Sciatic nerve (tissue), 2 donors: ENCODE data around the gene PPIA. TPM values are rescaled to one million over a fixed set of nuclear protein-coding genes. Genes with fewer than 3 reads are reported as not detected.
"Not testable (repeated sequence)": the region's sequence is repeated elsewhere in the genome, so short reads cannot be mapped to it uniquely, and the experiment has no call there.

ENCODE experiments used
- ATAC-seq: fragments of 200-7000 bp; cut with Tn5 transposase; one replicate; pipeline ENCODE4 v1.9.1; 2020; ENCODE audit warnings: mild to moderate bottlenecking, moderate library complexity
- DNase-seq: peaks from one replicate; pipeline ENCODE4 v3.0.0-alpha.2; 2020; ENCODE audit warnings: low spot score
- intact Hi-C: fragments of 100-400 bp; cut with DNase I; formaldehyde crosslinking; loops from one replicate; pipeline ENCODE4 v1.14.2; 2022
- total RNA-seq: library from RNA; stranded (reverse); fragmentation: NEBNext Ultra II Directional; extraction: Animal tissue kit (Norgen Biotek cat#: 25700); gene quantifications from one replicate; pipeline ENCODE4 v1.2.1, GENCODE V29; 2021
- donor health status: DM: no; HTN: no; CAD: no.
- donor health status: DM: no; HTN: no; CAD: no.

Gene PPIA
- total RNA-seq, 1 donor from 2014 or later: 637 TPM

DNA sequence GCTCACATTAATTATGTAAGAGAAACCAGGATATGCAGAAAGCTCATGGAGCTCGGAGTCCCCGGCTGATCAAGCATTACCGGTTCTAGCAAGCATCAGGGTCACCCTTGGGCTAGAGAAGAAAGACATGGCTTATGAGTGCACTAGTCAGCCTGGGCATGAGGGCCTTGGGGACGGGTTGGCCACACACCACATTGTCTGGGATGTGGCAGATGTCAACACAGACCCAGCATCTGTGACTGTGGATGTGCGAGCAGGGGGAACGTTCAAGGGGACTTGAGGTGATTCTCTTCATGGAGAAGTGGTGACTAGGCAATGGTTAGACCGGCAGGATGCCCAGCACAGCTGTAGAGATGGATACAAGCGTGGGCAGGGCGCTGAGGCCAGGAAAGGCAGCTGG, 34.2 kb upstream of the PPIA start:
- intact Hi-C loops: no loop called here
- DNase-seq (no peak), ATAC-seq (no peak)

DNA sequence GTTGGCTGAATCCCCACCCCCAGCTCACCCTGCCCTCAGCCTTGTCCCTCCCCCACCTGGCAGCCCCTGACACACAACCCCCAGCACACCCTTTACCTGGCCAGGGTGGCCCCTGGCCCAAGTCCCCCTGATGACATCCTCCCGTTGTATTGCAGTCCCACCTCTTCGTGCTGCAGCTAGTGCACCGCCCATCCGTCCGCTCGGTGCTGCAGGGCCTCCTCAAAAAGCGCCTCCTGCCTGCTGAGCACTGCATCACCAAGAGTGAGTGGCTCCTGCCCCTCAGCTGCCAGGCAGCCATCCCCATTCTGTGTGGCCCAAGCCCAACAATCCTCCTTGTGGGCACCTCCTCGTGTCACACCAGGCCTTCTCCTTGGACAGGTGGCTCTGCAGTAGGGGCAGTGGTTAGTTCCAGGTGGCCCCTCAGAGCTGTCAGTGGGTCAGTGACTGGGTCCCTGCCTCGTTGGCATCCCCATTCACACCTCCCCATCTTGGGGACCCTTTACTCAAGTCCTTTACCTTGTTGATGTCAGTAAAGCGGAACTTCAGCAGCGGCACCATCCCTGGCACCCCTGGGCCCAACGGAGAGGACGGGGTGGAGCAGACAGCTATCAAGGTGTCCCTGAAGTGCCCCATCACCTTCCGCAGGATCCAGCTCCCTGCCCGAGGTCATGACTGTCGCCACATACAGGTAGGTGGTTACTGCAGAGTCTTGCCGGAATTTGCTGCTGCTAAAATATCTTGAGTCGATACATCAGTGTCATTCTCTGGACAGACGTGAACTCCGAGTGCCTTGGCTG, 33.6 kb upstream of the PPIA start:
- ATAC-seq (no peak), DNase-seq (no peak)
- intact Hi-C loops: no loop called here

GRCh38 chr7:44764081-44764480, 32.4 kb upstream of the PPIA start:
- no peak for ATAC-seq
- DNase-seq: no peak
- intact Hi-C loops: no loop called here

GRCh38 chr7:44764665-44765578, 31.6 kb upstream of the PPIA start:
- ATAC-seq: no peak
- no peak for DNase-seq
- intact Hi-C loops: no loop called here

- no peak for DNase-seq
- ATAC-seq: no peak
- intact Hi-C loops: no loop called here
Observed at GRCh38 chr7:44765579-44766415, 30.7 kb upstream of the PPIA start.

DNA sequence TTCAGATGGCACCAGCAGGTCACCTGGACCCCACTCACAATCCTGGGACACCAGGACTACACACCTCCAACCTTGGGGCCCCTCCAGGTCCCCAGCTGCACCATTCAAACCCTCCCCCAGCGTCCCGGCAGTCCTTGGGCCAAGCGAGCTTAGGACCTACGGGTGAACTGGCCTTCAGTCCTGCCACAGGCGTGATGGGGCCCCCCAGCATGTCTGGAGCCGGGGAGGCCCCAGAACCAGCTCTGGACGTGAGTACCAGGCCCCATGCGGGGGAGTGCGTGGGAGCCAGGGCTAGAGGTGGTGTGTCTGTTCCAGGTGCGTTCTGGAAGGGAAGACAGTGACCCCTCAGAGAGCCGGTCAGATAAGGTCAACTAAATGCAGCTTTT, 30.1 kb upstream of the PPIA start:
- no peak for ATAC-seq
- intact Hi-C loops: no loop called here

GRCh38 chr7:44767134-44767911, 29.2 kb upstream of the PPIA start:
- intact Hi-C loops: no loop called here
- no peak for DNase-seq
- ATAC-seq: no peak

More for the DNA sequence above, 30.1 kb upstream of the PPIA start:
- no peak for DNase-seq

DNA sequence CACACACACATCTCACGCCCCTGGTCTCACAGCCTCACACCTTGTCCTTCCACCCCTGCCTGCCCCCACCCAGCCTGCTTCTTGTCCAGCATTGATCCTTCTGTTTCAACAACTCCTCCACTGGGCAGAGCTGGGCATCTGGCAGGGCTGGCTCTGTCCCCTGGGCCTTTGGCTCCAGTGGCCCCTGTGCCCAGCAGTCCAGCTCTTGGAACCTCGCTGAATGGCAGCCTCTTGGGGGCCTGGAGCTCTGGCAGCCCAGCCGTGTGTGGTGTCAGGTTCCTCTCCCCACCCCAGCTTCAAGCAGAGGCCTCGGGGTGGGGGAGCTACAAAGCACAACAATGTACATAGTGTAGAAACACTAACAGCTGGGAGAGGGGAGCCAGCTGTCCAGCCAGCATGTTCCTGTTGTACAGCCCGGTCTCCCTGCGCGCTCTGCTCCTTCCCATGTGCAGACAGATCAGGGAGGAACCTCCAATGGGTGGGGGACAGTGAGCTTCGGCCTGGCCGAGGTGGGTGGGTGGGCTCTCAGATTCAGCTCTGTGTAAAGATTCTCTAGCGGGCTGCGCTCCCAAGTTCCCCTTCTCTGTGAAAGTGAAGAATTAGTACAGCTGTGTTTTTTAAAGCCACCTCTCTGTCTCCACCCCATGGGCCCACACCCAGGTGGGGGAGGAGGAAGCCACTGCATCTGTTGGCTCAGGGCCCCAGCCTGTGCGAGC, 28.4 kb upstream of the PPIA start:
- ATAC-seq (peak; percentile 75), DNase-seq (no peak)
- intact Hi-C loops: no loop called here

DNA sequence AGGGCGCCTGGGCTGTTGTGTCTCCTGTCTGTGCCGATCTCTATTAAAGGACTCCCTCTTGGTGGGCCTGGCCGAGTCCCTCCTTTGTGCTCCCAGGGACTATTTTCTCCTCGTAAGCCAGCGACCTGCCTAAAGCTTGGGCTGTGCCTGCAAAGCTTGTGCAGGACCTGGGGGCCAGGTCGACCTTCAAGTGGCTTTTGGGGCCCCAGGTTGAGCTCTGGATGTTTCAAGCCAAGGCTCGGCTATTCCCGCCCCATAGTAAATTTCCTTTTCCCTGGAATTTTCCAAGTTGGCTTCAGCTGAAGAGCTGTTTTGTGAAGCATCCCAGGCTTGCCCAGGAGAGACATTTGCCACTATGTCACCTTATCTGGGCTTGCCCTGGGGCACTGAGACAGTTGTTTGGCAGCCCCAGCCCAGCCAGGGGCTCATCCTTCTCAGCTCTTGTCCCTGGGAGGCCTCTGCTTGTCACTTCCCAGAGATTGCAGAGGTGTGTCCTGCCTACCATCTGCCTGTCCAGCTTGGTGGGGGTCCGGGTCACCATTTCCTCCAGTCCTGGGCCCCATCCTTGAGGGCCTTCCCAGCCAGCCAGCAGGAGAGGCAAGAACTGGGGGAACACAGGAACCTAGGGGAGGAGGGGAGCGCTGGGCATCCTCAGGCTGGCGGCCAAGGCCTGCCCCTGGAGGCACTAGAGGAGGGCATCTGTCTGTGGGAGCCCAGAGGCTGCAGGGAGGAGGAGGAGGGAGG, 27.7 kb upstream of the PPIA start:
- no peak for DNase-seq
- peak; percentile 13 for ATAC-seq
- intact Hi-C loops: no loop called here

GRCh38 chr7:44769376-44769775, 27.1 kb upstream of the PPIA start:
- DNase-seq (no peak), ATAC-seq (peak; percentile 9)
- intact Hi-C loops: no loop called here

GRCh38 chr7:44769776-44770294, 26.6 kb upstream of the PPIA start:
- ATAC-seq (peak; percentile 75), DNase-seq (no peak)
- intact Hi-C loops: no loop called here

- DNase-seq (no peak), ATAC-seq (no peak)
- intact Hi-C loops: no loop called here
Observed at GRCh38 chr7:44771358-44771757, 25.1 kb upstream of the PPIA start.

- intact Hi-C loops: no loop called here
- DNase-seq (no peak), ATAC-seq (no peak)
Observed at GRCh38 chr7:44772440-44772839, 24.0 kb upstream of the PPIA start.

GRCh38 chr7:44772867-44773266, 23.6 kb upstream of the PPIA start:
- ATAC-seq (no peak), DNase-seq (no peak)
- intact Hi-C loops: no loop called here

- intact Hi-C loops, ATAC-seq, DNase-seq: not testable (repeated sequence)
Observed at GRCh38 chr7:44774486-44774885, 22.0 kb upstream of the PPIA start.

DNA sequence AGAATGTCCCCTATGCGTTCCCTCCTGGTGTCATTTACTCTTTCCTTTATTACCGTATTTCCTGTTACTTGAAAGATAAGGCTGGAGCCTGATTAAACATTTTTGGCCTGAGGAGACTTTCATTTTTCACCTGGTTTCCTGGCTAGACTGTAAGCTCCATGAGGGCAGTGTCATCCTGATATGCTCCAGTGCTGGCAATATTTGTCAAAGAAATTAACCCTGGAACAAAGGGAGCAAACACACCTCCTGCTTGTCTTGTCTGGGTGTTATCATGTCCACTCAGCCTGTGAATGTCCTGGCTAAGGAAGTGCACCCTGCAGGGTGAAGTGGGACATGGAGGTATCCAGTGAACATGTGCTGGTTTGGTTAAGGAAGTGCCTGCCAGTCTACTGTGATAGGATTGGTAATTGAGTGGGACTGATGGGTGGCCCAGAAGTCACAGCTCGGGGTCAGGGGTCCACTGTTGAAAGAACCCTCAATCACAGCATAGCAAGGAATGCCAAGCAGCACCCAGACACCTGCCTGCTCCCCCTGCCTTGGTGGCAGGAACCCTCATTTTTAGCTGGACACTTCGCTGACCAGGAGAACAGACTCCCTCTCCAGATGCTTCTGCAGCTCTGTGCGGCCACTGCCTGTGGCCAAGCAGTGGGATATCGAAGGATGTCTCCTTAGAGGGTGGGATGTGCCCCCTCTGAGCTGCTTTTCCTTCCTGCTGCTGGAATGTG, 20.9 kb upstream of the PPIA start:
- intact Hi-C loops: no loop called here
- DNase-seq (no peak), ATAC-seq (no peak)
